Tibial artery (tissue), 4 donors: ENCODE data around the gene UBE2C.

Source experiments
- DNase-seq, 2 donors: peaks; one replicate each; pipeline ENCODE4 v3.0.0-alpha.2; 2019
- H3K27ac ChIP-seq, 2 donors: fragments of 200-600 bp; sonication (generic) in 1 of 2; 1 replicate in 1 of 2; 2 replicates in 1 of 2; pipeline ENCODE4 v1.5.1; 2018 to 2019; ENCODE audit warnings: mild to moderate bottlenecking in 1 of 2
- H3K27me3 ChIP-seq, 2 donors: fragments of 200-600 bp; sonication (generic) in 1 of 2; one replicate each; pipeline versions ENCODE4 v1.5.1 to v1.6.0; 2016 to 2019
- H3K36me3 ChIP-seq, 3 donors: fragments of 200-600 bp; sonication (generic) in 2 of 3; one replicate each; pipeline ENCODE4 v1.5.1; 2016 to 2019; ENCODE audit warnings: mild to moderate bottlenecking in 2 of 3
- H3K4me1 ChIP-seq, 4 donors: fragments of 200-600 bp; sonication (generic) in 2 of 4; 1 replicate in 3 of 4; 2 replicates in 1 of 4; pipeline ENCODE4 v1.5.1; 2016 to 2019
- H3K4me3 ChIP-seq, 2 donors: fragments of 200-600 bp; sonication (generic) in 1 of 2; 1 replicate in 1 of 2; 2 replicates in 1 of 2; pipeline ENCODE4 v1.5.1; 2018 to 2019; ENCODE audit warnings: mild to moderate bottlenecking in 2 of 2
- H3K9me3 ChIP-seq, 3 donors: fragments of 200-600 bp; sonication (generic) in 1 of 3; one replicate each; pipeline ENCODE4 v1.5.1; 2016 to 2019
- CTCF ChIP-seq, 2 experiments: fragments of 200-600 bp in 1 of 2; fragments of 450-650 bp in 1 of 2; IDR thresholded peaks; one replicate each; pipeline ENCODE4 v1.5.1; 2017 to 2019; ENCODE audit warnings: antibody characterized with exemption in 2 of 2, mild to moderate bottlenecking in 1 of 2, moderate library complexity in 1 of 2
- intact Hi-C: fragments of 100-400 bp; cut with DNase I; formaldehyde crosslinking; loops from one replicate; pipeline ENCODE4 v1.15.0; 2023; ENCODE audit warnings: low total_unique reads

UBE2C gene

GRCh38 chr20:45841407-45842129 lies 29.1 kb downstream of the UBE2C start:
- Histone ChIP-seq H3K9me3 (no peaks in the 10 kb centered on the region), H3K36me3 (peaks cover 42 to 86% (median 69%) of the 10 kb centered on the region in 3 donors), H3K27me3 (no peaks in the 10 kb centered on the region), H3K4me3 (no peak overlapping the region), H3K4me1 (peaks cover 0 to 57% (median 11%) of the 10 kb centered on the region in 4 donors), H3K27ac (peak overlapping the region; percentile 33 to 44)
- TF ChIP-seq CTCF (IDR thresholded peaks at IDR 0.05) = no peak
- DNase-seq = no peak
- intact Hi-C loops = no loop called here

- Histone ChIP-seq H3K27ac (peak overlapping the region; percentile 33 to 44), H3K27me3 (no peaks in the 10 kb centered on the region), H3K9me3 (no peaks in the 10 kb centered on the region), H3K36me3 (peaks cover 36 to 93% (median 75%) of the 10 kb centered on the region in 3 donors), H3K4me3 (no peak overlapping the region), H3K4me1 (peaks cover 0 to 50% (median 6%) of the 10 kb centered on the region in 4 donors)
- no peak for DNase-seq
- intact Hi-C loops = no loop called here
- TF ChIP-seq CTCF (IDR thresholded peaks at IDR 0.05) = no peak
Observed at GRCh38 chr20:45842169-45842812, 29.8 kb downstream of the UBE2C start.

GRCh38 chr20:45843506-45843905 lies 31.1 kb downstream of the UBE2C start:
- Histone ChIP-seq H3K27ac (peak overlapping the region in 1 of 2 donors; percentile 44), H3K4me3 (no peak overlapping the region), H3K27me3 (no peaks in the 10 kb centered on the region), H3K4me1 (peaks cover 0 to 40% (median 6%) of the 10 kb centered on the region in 4 donors), H3K36me3 (peaks cover 43 to 98% (median 76%) of the 10 kb centered on the region in 3 donors), H3K9me3 (no peaks in the 10 kb centered on the region)
- DNase-seq = no peak
- no peak for TF ChIP-seq CTCF (IDR thresholded peaks at IDR 0.05)
- intact Hi-C loops = no loop called here

GRCh38 chr20:45845452-45845851 lies 33.0 kb downstream of the UBE2C start:
- no peak for TF ChIP-seq CTCF (IDR thresholded peaks at IDR 0.05)
- H3K4me1 ChIP-seq = peaks cover 0 to 31% (median 6%) of the 10 kb centered on the region in 4 donors

GRCh38 chr20:45848421-45848820 lies 36.0 kb downstream of the UBE2C start:
- TF ChIP-seq CTCF (IDR thresholded peaks at IDR 0.05) = no peak
- Histone ChIP-seq H3K4me3 (no peak overlapping the region), H3K36me3 (peaks cover 32 to 84% (median 41%) of the 10 kb centered on the region in 3 donors), H3K9me3 (no peaks in the 10 kb centered on the region), H3K27ac (no peak overlapping the region), H3K4me1 (peaks cover 0 to 3% (median 0%) of the 10 kb centered on the region in 4 donors), H3K27me3 (no peaks in the 10 kb centered on the region)
- intact Hi-C loops = no loop called here
- DNase-seq = no peak

More at GRCh38 chr20:45845452-45845851, 33.0 kb downstream of the UBE2C start:
- H3K27me3 ChIP-seq = no peaks in the 10 kb centered on the region
- intact Hi-C loops = no loop called here
- no peaks in the 10 kb centered on the region for H3K9me3 ChIP-seq
- peak overlapping the region in 1 of 2 donors; percentile 27 for H3K27ac ChIP-seq
- no peak overlapping the region for H3K4me3 ChIP-seq
- no peak for DNase-seq
- H3K36me3 ChIP-seq = peaks cover 46 to 89% (median 69%) of the 10 kb centered on the region in 3 donors
